ENCODE results near the gene LEP.

The LEP gene

GRCh38 chr7:128247108-128247507, 6.0 kb downstream of the LEP start:
- no peak for DNase-seq (ENCODE audit: low spot score)

GRCh38 chr7:128247640-128248194, 6.6 kb downstream of the LEP start:
- no peak for DNase-seq (ENCODE audit: low spot score)

GRCh38 chr7:128251337-128251736, 10.3 kb downstream of the LEP start:
- no peak for DNase-seq (ENCODE audit: low spot score)

- no peak for DNase-seq (ENCODE audit: low spot score)
Measured at GRCh38 chr7:128253701-128254100, 12.6 kb downstream of the LEP start.

GRCh38 chr7:128254470-128254869, 13.4 kb downstream of the LEP start:
- no peak for DNase-seq (ENCODE audit: low spot score)

- DNase-seq (ENCODE audit: low spot score): no peak
Measured at GRCh38 chr7:128255271-128255670, 14.2 kb downstream of the LEP start.

- no peak for DNase-seq (ENCODE audit: low spot score)
Measured at GRCh38 chr7:128257458-128257857, 16.4 kb downstream of the LEP start.

- DNase-seq (ENCODE audit: low spot score): no peak
Measured at GRCh38 chr7:128259131-128260061, 18.3 kb downstream of the LEP start.

GRCh38 chr7:128260069-128260795, 19.2 kb downstream of the LEP start:
- no peak for DNase-seq (ENCODE audit: low spot score)

- no peak for DNase-seq (ENCODE audit: low spot score)
Measured at GRCh38 chr7:128262273-128263028, 21.4 kb downstream of the LEP start.

GRCh38 chr7:128263420-128263819, 22.3 kb downstream of the LEP start:
- DNase-seq (ENCODE audit: low spot score): peak; percentile 32

- no peak for DNase-seq (ENCODE audit: low spot score)
Measured at GRCh38 chr7:128264477-128264876, 23.4 kb downstream of the LEP start.

- no peak for DNase-seq (ENCODE audit: low spot score)
Measured at GRCh38 chr7:128265156-128265905, 24.3 kb downstream of the LEP start.

- DNase-seq (ENCODE audit: low spot score): no peak
Measured at GRCh38 chr7:128265906-128266300, 24.8 kb downstream of the LEP start.

- DNase-seq (ENCODE audit: low spot score): no peak
Measured at GRCh38 chr7:128266529-128266882, 25.4 kb downstream of the LEP start.

- DNase-seq (ENCODE audit: low spot score): peak; percentile 62
Measured at GRCh38 chr7:128266883-128267594, 26.0 kb downstream of the LEP start.

- peak; percentile 46 for DNase-seq (ENCODE audit: low spot score)
Measured at GRCh38 chr7:128267595-128267924, 26.5 kb downstream of the LEP start.

GRCh38 chr7:128268233-128268632, 27.2 kb downstream of the LEP start:
- no peak for DNase-seq (ENCODE audit: low spot score)

- DNase-seq (ENCODE audit: low spot score): no peak
Measured at GRCh38 chr7:128270826-128271272, 29.8 kb downstream of the LEP start.

- DNase-seq (ENCODE audit: low spot score): peak; percentile 25
Measured at GRCh38 chr7:128271471-128271941, 30.4 kb downstream of the LEP start.

Data from hepatic stellate cell (primary cell).